B cell (primary cell): ENCODE results near the gene BTBD1. TPM values are rescaled to one million over a fixed set of nuclear protein-coding genes. Genes with fewer than 3 reads are reported as not detected.

Experiments
- ATAC-seq: fragments of 200-7000 bp; cut with Tn5 transposase; one replicate; pipeline ENCODE4 v1.10.0; 2021; ENCODE audit warnings: low read depth, mild to moderate bottlenecking, moderate number of reproducible peaks, moderate library complexity
- CTCF ChIA-PET: fragments of 350-600 bp; sonication (Branson Sonifier 250); formaldehyde crosslinking; loops from one replicate; lab custom pipeline; 2021; ENCODE audit warnings: antibody characterized with exemption, inconsistent platforms; lab: Charles Lee
- POLR2A ChIA-PET: fragments of 350-600 bp; sonication (Branson Sonifier 250); formaldehyde crosslinking; loops from one replicate; lab custom pipeline; 2021; ENCODE audit warnings: antibody characterized with exemption; lab: Charles Lee
- DNase-seq: peaks from one replicate; pipeline ENCODE4 v3.0.0; 2013
- H2AFZ ChIP-seq: 2 replicates; pipeline ENCODE4 v1.6.1; 2012; ENCODE audit warnings: mild to moderate bottlenecking, low read depth, low read length; ENCODE audit not compliant: insufficient read depth, poor library complexity, severe bottlenecking
- H3K27ac ChIP-seq, 2 donors: 1 replicate in 1 of 2; 2 replicates in 1 of 2; pipeline ENCODE4 v1.5.1; 2012 to 2013; ENCODE audit warnings: low read length in 2 of 2, mild to moderate bottlenecking in 2 of 2, moderate library complexity in 1 of 2
- H3K27me3 ChIP-seq, 4 experiments: fragments of 200-600 bp in 1 of 4; sonication (generic) in 1 of 4; replicated peaks in 1 of 4; 1 replicate in 2 of 4; 2 replicates in 2 of 4; pipeline versions ENCODE4 v1.6.1 to v1.7.0; 2013 to 2016; ENCODE audit warnings: low read length in 3 of 4, mild to moderate bottlenecking in 2 of 4, mixed read lengths in 1 of 4, moderate library complexity in 1 of 4; ENCODE audit not compliant: insufficient read depth in 4 of 4, control insufficient read depth in 3 of 4; ENCODE audit errors: control extremely low read depth in 1 of 4
- H3K36me3 ChIP-seq, 2 experiments: replicated peaks in 1 of 2; 1 replicate in 1 of 2; 2 replicates in 1 of 2; pipeline versions ENCODE4 v1.6.1 to v1.7.1; 2013; ENCODE audit warnings: low read length in 1 of 2; ENCODE audit not compliant: insufficient read depth in 2 of 2, control insufficient read depth in 1 of 2; ENCODE audit errors: control extremely low read depth in 1 of 2, extremely low read depth in 1 of 2
- H3K4me1 ChIP-seq, 2 donors: fragments of 200-600 bp in 1 of 2; sonication (generic) in 1 of 2; 1 replicate in 1 of 2; 2 replicates in 1 of 2; pipeline versions ENCODE4 v1.5.1 to v1.6.1; 2013 to 2017; ENCODE audit warnings: low read length in 2 of 2; ENCODE audit not compliant: control insufficient read depth in 2 of 2, insufficient read depth in 2 of 2
- H3K4me2 ChIP-seq: replicated peaks from 2 replicates; pipeline ENCODE3; 2012; ENCODE audit warnings: mild to moderate bottlenecking, low read depth, low read length; ENCODE audit not compliant: poor library complexity, severe bottlenecking
- H3K4me3 ChIP-seq, 5 experiments: fragments of 200-600 bp in 1 of 5; sonication (generic) in 1 of 5; 1 replicate in 3 of 5; 2 replicates in 2 of 5; pipeline versions ENCODE4 v1.5.1 to v1.7.0; 2011 to 2016; ENCODE audit warnings: low read length in 4 of 5, mild to moderate bottlenecking in 4 of 5, low read depth in 2 of 5, control low read depth in 1 of 5, moderate library complexity in 1 of 5; ENCODE audit not compliant: insufficient read depth in 1 of 5; ENCODE audit errors: control extremely low read depth in 1 of 5, extremely low read depth in 1 of 5
- H3K79me2 ChIP-seq: fragments of 200-600 bp; sonication (generic); one replicate; pipeline ENCODE4 v1.6.0; 2016; ENCODE audit warnings: low read length; ENCODE audit not compliant: control insufficient read depth, insufficient read depth
- H3K9ac ChIP-seq: fragments of 200-600 bp; sonication (generic); 2 replicates; pipeline ENCODE4 v1.6.1; 2017; ENCODE audit warnings: mild to moderate bottlenecking, low read length, moderate library complexity
- H3K9me3 ChIP-seq, 3 donors: one replicate each; pipeline versions ENCODE4 v1.6.1 to v1.7.1; 2013; ENCODE audit warnings: low read length in 2 of 3; ENCODE audit not compliant: control insufficient read depth in 2 of 3, insufficient read depth in 1 of 3; ENCODE audit errors: control extremely low read depth in 1 of 3
- H4K20me1 ChIP-seq: 2 replicates; pipeline ENCODE4 v1.6.0; 2012; ENCODE audit warnings: mild to moderate bottlenecking, low read length; ENCODE audit not compliant: insufficient read depth, control insufficient read depth, poor library complexity, severe bottlenecking
- H3K27ac Mint-ChIP-seq: one replicate; pipeline ENCODE4 v1.8.0; 2021; ENCODE audit warnings: mixed read lengths
- H3K27me3 Mint-ChIP-seq: one replicate; pipeline ENCODE4 v1.8.0; 2021; ENCODE audit warnings: mixed read lengths
- H3K4me1 Mint-ChIP-seq: one replicate; pipeline ENCODE4 v1.8.0; 2021; ENCODE audit warnings: mixed read lengths
- H3K4me3 Mint-ChIP-seq: one replicate; pipeline ENCODE4 v1.8.0; 2021; ENCODE audit warnings: mixed read lengths
- H3K9me3 Mint-ChIP-seq: one replicate; pipeline ENCODE4 v1.8.0; 2022; ENCODE audit warnings: mixed read lengths; ENCODE audit not compliant: insufficient read depth
- CTCF ChIP-seq: fragments of 200-600 bp; IDR thresholded peaks from one replicate; pipeline ENCODE4 v1.8.0; 2022; ENCODE audit warnings: antibody characterized with exemption, mild to moderate bottlenecking
- EZH2 ChIP-seq: IDR thresholded peaks from 2 replicates; pipeline ENCODE4 v1.6.1; 2012; ENCODE audit warnings: borderline replicate concordance, low read depth, mild to moderate bottlenecking, moderate library complexity, low read length; ENCODE audit not compliant: insufficient read depth, poor library complexity, severe bottlenecking
- WGBS: methylation state at CpG from one replicate; pipeline ENCODE4 v1.1.5; 2013; ENCODE audit warnings: missing lambda C conversion rate; ENCODE audit not compliant: insufficient coverage; 5-methylcytosine and 5-hydroxymethylcytosine counted together
- intact Hi-C: fragments of 100-400 bp; cut with micrococcal nuclease; formaldehyde crosslinking; loops from one replicate; pipeline ENCODE4 v1.10.0; 2022
- polyA plus RNA-seq: library from polyadenylated mRNA; depleted of rRNA; stranded (reverse); fragments of >200 nt; gene quantifications from 2 replicates; pipeline ENCODE4 v1.2.3, GENCODE V29; 2012
- total RNA-seq, 2 donors: library from RNA; stranded (reverse); fragments of 120-200 nt in 1 of 2; gene quantifications; 1 replicate in 1 of 2; 2 replicates in 1 of 2; pipeline versions ENCODE4 v1.2.3 to v1.2.4, GENCODE V29; 2013 to 2022

BTBD1 gene
- total and polyA plus RNA-seq, 2 donors (not counting 1 experiment from before 2014, with no cell fraction given) = 20.7 to 47.5 TPM

GRCh38 chr15:82986442-82986780 is 80.6 kb downstream of the BTBD1 start:
- Mint-ChIP-seq H3K27ac (peak overlapping the region; percentile 97), H3K27me3 (no peaks in the 10 kb centered on the region), H3K4me1 (peaks cover 24% of the 10 kb centered on the region), H3K4me3 (peak overlapping the region; percentile 100), H3K9me3 (no peaks in the 10 kb centered on the region)
- Histone ChIP-seq H3K27me3 (no peaks in the 10 kb centered on the region), H2AFZ (peak overlapping the region; percentile 89), H3K4me1 (peaks cover 12 to 17% of the 10 kb centered on the region in 2 donors), H3K4me3 (peak overlapping the region; percentile 77 to 92 (median 82)), H3K9me3 (no peaks in the 10 kb centered on the region), H3K4me2 (peak overlapping the region; percentile 89), H3K9ac (peak overlapping the region; percentile 91), H3K36me3 (peaks cover under 1 to 6% of the 10 kb centered on the region in 2 experiments), H4K20me1 (peaks cover 4% of the 10 kb centered on the region), H3K79me2 (peaks cover 23% of the 10 kb centered on the region), H3K27ac (peak overlapping the region; percentile 65 to 83)
- POLR2A ChIA-PET = interaction anchor here (1.3 to 1.9 kb wide), 4 partner anchors 25 to 446 kb away, joined by 4 to 18 read pairs (median 10); partner anchors contain the start of genes C15orf40 and RPS17
- WGBS = 2% methylated on average over 7 of the region's 12 CpGs
- TF ChIP-seq EZH2 = no peak
- intact Hi-C loops = loop anchor here (1.0 to 5.0 kb wide), 6 partner anchors 25 to 939 kb away; partner anchors contain the start of genes C15orf40, MEX3B, RPS17 and WHAMM
- CTCF ChIA-PET = interaction anchor here (1.0 to 3.3 kb wide), 8 partner anchors 14 to 446 kb away, joined by 3 to 27 read pairs (median 10); partner anchors contain the start of genes C15orf40, FSD2 and RPS17
- DNase-seq (no peak), ATAC-seq (no peak)

- H3K4me1 ChIP-seq = peaks cover 12 to 17% of the 10 kb centered on the region in 2 donors
- peak within 1 kb of the TSS; percentile 77 to 92 (median 82) for H3K4me3 ChIP-seq
- H3K9me3 Mint-ChIP-seq = no peaks in the 10 kb centered on the region
- H3K27ac ChIP-seq = peak within 1 kb of the TSS; percentile 65 to 83
- H3K79me2 ChIP-seq = peaks cover 23% of the 10 kb centered on the region
- 0% methylated on average over 44 of the region's 45 CpGs for WGBS
- peaks cover 4% of the 10 kb centered on the region for H4K20me1 ChIP-seq
- no peak for TF ChIP-seq CTCF
- TF ChIP-seq EZH2 = no peak
- H3K27me3 ChIP-seq = no peaks in the 10 kb centered on the region
- ATAC-seq (peak; percentile 94), DNase-seq (peak; percentile 97)
- peaks cover 0 to 4% of the 10 kb centered on the region in 2 experiments for H3K36me3 ChIP-seq
- POLR2A ChIA-PET = interaction anchor here (1.3 to 1.9 kb wide), 4 partner anchors 26 to 446 kb away, joined by 4 to 18 read pairs (median 10); partner anchors contain the start of genes C15orf40 and RPS17
- H3K27ac Mint-ChIP-seq = peak within 1 kb of the TSS; percentile 97
- H2AFZ ChIP-seq = peak within 1 kb of the TSS; percentile 89
- no peaks in the 10 kb centered on the region for H3K27me3 Mint-ChIP-seq
- intact Hi-C loops = loop anchor here (1.0 to 5.0 kb wide), 6 partner anchors 25 to 939 kb away; partner anchors contain the start of genes C15orf40, MEX3B, RPS17 and WHAMM
- H3K4me3 Mint-ChIP-seq = peak within 1 kb of the TSS; percentile 100
- no peaks in the 10 kb centered on the region for H3K9me3 ChIP-seq
- H3K4me1 Mint-ChIP-seq = peaks cover 24% of the 10 kb centered on the region
- peak within 1 kb of the TSS; percentile 91 for H3K9ac ChIP-seq
- CTCF ChIA-PET = interaction anchor here (0.7 to 3.3 kb wide), 11 partner anchors 14 to 456 kb away, joined by 3 to 27 read pairs (median 5); partner anchors contain the start of genes C15orf40, FSD2 and RPS17
- H3K4me2 ChIP-seq = peak within 1 kb of the TSS; percentile 89
These were observed 81.2 kb downstream of the BTBD1 start, which contains the start of gene RAMAC for GRCh38 chr15:82985688-82986441. Gene RAMAC, plus strand, starts transcription at chr15:82986210. Its CDS starts 2,809 bp downstream, at chr15:82989019.
